Measurements from ENCODE around the gene TOMM20L.

GRCh38 chr14:58414845-58415244 is 19.1 kb downstream of the TOMM20L start:
- TF ChIP-seq CTCF (conservative IDR thresholded peaks at IDR 0.05; ENCODE audit: low read length) (no peak), EZH2phosphoT487 (IDR thresholded peaks at IDR 0.05; ENCODE audit: borderline replicate concordance) (no peak)
